ENCODE results near the gene TPCN1.

Gene TPCN1

DNA sequence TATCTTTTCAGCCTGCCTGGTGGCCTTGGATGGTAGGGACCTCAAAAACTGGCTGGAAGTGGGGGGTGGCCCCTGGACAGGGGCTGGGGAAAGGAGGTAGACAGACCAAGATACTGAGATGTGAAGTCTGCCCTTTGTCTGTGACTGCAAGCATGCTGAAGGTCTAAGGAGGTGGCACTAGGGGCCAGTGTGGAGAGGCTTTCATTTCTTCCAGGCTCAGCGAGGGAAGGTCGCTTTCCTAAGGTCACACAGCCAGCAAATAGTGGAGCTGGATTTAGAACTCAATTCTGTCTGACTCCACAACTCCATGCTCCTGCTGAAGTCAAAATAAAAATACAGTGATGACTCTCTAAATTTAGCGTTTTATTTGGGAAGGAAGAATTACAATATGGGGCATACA lies 125.8 kb downstream of the TPCN1 start:
- DNase-seq: no peak

- peak; percentile 75 for DNase-seq
Measured at GRCh38 chr12:113347892-113348291, 126.6 kb downstream of the TPCN1 start.

Data from DMS53 (cell line).